NCI-H1092 (cell line): ENCODE data around the gene SPPL2A.
"Not testable (repeated sequence)": the region's sequence is repeated elsewhere in the genome, so short reads cannot be mapped to it uniquely, and the experiment has no call there.

Experiments used
- DNase-seq: peaks from one replicate; lab custom pipeline; 2025; lab: John Stamatoyannopoulos, UW

Gene SPPL2A

DNA sequence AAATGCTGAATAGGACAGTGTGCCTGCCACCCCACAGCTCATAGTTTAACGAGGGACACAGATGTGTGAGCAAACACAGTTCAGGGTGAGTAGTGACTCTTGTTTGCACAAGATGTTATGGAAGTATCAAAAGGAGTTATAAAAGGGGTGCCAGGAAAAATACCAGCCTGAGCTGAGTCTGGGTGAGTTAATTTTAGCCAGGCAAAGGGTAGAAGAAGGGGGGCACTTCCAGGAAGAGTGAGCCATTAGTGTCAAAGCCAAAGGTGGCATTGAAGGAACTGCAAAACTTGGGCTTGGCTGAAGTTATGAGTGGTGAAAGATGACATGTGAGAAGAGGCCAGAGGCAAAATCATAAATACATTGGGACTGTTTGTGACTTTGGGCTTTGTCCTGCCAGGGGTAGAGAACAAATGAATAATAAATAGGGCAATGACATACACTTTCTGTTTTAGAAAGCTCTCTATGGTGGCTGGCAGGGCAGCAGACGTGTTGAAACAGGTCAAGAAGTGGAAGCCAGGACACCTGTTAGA lies 1.9 kb upstream of the SPPL2A start:
- DNase-seq: no peak

- DNase-seq: no peak
These were observed 878 bp downstream of the SPPL2A start for GRCh38 chr15:50764461-50765194.

DNA sequence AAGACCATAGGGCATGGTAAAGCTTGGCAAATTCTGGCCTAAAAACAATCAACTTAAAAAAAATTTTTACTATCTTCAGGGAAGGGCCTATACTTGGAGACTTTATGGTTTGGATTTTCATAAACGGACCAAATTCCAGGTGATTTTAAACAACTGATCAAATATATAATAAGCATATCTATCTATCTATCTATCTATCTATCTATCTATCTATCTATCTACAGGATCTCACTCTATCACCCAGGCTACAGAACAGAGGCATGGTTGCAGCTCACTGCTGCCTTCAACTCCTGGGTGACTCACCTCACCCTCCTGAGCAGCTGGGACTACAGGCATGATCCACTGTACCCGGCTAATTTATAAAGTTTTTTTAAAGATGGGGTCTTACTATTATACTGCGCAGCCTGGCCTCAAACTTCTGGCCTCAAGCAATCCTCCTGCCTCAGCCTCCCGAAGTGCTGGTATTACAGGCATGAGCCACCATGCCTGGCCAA lies 6.7 kb downstream of the SPPL2A start:
- DNase-seq: no peak

DNA sequence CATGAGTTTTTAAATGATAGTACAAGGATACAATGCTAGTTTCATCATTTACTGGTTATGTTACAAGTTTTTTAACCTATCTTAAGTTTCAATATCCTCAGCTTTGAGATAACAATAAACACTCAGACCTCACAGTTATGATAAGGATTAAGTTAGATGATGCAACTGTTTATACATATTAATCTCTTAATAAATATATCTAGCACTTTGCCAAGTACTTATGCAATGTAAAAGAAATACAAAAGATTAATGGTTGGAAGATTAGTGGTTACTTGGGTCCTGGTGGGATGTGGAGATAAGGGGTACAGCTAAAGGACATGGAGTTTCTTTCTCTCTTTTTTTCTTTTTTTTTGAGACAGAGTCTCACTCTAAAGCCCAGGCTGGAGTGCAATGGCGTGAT lies 12.0 kb downstream of the SPPL2A start:
- DNase-seq: no peak

DNA sequence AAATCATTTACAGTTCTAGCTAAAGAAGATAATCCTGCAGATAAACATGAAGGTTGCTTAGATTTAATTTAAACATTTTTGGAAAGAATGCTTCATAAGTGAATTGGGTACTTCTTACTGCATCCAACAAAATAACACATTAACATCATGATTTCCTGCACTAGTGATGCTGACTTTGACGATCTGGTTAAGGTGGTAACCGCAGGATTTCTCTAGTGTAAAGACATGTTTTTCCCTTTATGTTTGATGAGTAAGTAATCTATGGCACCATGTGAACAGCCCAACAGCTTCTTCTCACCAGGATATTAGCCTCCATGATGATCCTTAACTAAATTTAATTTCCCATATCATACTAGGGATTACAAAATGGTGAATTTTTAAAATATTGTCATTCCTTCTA lies 14.1 kb downstream of the SPPL2A start:
- DNase-seq: no peak

DNA sequence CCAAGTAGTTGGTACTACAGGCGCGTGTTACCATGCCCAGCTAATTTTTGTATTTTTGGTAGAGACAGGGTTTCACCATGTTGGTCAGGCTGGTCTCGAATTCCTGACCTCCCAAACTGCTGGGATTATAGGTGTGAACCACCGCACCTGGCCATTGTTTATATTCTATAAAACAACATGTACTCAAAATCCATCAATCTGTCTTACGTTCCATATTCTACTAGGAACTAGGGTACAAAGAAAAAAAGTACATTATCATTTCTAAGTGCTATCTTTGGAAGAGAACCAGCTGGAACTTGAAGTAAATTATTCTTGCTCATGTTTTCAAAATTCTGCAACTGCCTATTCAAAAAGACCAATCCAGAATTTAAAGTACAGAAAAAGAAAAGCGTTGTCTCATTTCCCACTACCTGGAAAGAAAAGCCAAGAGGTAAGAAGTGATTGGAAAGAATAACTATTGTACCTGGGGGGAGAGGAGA lies 15.2 kb downstream of the SPPL2A start:
- no peak for DNase-seq

DNA sequence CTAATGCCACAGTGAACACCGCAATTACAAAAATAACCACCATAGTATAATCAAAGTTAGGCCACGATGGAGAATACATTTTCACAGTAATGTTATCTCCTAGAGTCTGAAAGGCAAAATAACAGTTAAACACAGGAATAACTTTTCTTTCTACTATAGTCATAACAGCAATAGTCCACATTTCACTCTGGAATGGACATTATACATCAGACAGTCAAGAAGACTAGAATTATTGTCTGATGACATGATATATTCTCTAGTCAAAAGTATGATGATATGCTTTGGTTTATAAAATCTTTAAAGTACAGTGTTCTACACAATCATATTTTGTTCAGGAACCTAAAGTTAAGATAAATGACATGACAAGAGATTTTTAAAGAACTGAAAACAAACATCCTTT lies 18.0 kb downstream of the SPPL2A start:
- DNase-seq: no peak

DNA sequence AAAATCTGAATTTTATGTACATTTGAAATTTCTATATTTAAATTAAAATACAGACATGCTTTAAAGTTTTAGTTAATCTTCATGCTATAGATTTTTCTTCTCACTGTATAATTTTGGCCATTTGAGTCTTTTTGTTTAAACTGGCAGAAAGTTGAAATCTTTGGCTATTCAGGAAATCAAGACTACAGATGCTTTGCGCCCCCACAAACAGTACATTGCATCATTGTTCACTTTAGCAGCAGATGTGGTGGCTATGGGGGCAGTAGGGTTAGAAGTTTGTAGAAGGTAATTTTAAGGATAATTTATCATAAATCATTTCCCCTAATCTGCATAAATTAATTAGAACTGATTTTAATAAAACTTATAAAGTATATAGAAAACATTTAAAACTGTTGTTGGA lies 20.9 kb downstream of the SPPL2A start:
- DNase-seq: no peak

- DNase-seq: no peak
These were observed 24.6 kb downstream of the SPPL2A start for GRCh38 chr15:50740955-50741354.

- no peak for DNase-seq
These were observed 28.7 kb downstream of the SPPL2A start for GRCh38 chr15:50736823-50737222.

- no peak for DNase-seq
These were observed 30.4 kb downstream of the SPPL2A start for GRCh38 chr15:50735156-50735555.

- DNase-seq: no peak
These were observed 39.2 kb downstream of the SPPL2A start for GRCh38 chr15:50726315-50726714.

DNA sequence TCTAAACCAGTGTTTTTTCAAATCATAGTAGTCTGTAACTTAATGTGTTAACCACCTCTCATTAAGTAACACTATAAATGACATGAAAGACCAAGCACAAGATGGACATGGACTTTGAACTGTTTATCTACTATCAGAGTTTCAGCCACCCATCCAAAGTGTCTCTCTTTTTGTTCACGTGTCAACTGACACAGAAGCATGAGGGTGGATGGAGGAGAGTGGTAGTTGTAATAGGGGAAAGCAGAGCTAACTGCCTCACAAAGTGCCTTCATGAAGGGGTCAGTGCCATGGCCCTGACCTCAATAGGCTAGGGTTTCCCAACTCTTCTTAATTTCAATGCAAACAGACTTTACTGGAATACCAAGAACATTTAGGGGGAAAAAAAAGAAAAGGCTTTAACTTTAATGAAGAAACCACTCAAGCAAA lies 46.8 kb downstream of the SPPL2A start:
- no peak for DNase-seq

GRCh38 chr15:50712018-50712417 lies 53.5 kb downstream of the SPPL2A start:
- DNase-seq: no peak

- no peak for DNase-seq
These were observed 54.9 kb downstream of the SPPL2A start for GRCh38 chr15:50710585-50710984.

DNA sequence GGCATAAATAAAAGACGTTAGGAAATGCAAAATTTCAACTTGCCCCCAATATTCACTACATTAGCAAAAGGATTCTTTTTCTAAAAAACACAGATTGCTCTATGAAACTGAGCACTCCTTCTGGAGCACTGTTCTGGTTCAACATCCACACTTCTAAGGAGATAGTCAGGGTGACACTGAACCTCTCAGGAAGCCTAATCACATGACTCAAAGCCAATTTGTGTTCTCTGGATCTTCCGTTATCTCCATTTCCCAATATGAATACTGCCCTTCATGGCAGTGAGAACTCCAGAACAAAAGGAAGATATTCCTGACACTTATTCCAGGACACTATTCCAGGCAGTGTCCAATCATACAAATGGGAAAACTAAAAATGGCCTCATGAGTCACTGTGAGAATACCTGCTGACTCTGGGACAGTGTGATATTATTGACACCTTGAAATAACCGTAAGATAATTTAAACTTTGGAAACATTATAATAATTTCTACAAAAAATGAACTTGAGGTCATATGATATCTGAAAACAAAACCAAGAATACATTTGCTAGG lies 57.6 kb downstream of the SPPL2A start:
- DNase-seq: no peak

DNA sequence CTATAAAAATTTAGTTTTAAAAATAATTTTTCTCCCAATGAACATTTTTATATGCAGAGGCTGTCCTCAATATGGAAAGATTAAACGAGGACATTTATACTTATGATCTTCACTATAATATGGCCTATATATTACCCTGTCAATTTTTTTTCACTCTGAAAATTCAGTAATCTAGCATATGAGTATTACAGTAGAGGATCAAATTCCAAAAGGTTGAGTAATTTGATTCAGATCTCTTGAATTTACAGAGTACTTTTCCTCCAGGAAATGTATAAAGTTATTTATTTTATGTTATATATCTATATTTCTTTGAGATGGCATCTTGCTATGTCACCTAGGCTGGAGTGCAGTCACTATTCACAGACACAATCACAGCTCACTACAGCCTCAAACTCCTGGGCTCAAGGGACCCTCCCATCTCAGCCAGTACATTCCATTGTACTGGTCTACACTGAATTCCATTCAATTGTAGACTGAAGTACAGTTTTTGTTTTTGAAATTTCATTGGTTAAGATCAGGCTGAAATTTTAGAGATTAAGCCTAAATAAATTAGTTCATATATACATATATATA lies 62.7 kb downstream of the SPPL2A start:
- DNase-seq: no peak

DNA sequence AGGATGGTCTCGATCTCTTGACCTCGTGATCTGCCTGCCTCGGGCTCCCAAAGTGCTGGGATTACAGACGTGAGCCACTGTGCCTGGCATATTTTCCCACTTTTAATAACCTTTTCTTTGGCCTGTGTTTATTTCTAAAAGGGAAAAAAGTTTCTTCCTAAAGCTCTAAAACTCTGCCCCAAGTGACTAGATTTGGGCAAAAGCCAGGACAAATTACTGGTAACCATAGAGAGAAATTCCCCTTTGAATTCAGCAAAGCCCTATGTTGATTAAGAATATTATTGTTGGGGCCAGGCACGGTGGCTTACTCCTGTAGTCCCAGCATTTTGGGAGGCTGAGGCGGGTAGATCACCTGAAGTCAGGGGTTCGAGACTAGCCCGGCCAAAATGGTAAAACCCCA lies 67.4 kb downstream of the SPPL2A start:
- DNase-seq: no peak

DNA sequence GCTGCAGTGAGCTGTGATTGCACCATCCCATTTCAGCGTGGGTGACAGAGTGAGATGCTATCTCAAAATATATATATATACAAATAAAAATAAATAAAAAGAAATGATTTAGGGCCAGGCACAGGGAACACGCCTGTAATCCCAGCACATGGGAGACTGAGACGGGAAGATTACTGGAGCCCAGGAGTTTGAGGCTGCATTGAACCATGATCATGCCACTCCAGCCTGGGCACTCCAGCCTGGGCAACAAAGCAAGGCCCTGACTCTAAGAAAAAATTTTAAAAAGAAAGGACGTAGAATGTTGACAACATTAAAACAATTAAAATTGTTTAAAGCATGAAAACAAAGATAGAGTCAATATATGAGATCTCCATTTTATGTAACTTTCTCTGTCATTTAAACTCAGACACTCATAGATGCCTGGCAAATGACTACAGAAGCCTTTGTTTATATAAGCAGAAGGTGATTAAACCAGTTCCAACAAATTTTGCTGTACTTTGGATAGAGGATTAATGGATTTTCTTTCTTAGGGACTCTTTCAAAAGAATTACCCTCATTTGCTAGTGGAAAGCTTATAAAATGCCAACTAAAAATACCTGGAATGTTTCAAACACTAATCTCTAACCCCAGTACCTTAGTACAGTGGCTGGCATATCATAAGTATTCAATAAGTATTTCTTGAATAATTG lies 68.3 kb downstream of the SPPL2A start:
- no peak for DNase-seq

DNA sequence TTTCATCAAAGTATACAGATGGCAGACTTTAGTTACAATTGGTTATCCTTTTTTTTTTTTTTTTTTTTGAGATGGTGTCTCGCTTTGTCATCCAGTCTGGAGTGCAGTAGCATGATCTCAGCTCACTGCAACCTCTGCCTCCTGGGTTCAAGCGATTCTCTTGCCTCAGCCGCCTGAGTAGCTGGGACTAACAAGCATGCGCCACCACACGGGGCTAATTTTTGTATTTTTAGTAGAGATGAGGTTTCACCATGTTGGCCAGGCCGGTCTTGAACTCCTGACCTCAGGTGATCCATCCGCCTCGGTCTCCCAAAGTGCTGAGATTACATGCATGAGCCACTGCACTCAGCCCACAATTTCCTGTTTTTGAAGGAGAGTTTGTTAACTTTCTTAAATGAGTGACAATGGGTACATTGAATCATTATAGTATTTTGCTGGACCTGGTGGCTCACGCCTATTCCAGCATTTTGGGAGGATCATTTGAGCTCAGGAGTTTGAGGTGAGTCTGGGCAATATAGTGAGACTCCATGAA lies 70.8 kb downstream of the SPPL2A start:
- DNase-seq: not testable (repeated sequence)

- no peak for DNase-seq
These were observed 78.1 kb downstream of the SPPL2A start for GRCh38 chr15:50687302-50687902.
